ENCODE data around the gene AJAP1. TPM values are rescaled to one million over a fixed set of nuclear protein-coding genes. Genes with fewer than 3 reads are reported as not detected.

The AJAP1 gene
- total and polyA plus RNA-seq, 2 donors (not counting 1 experiment from before 2014, with no cell fraction given): not detected

DNA sequence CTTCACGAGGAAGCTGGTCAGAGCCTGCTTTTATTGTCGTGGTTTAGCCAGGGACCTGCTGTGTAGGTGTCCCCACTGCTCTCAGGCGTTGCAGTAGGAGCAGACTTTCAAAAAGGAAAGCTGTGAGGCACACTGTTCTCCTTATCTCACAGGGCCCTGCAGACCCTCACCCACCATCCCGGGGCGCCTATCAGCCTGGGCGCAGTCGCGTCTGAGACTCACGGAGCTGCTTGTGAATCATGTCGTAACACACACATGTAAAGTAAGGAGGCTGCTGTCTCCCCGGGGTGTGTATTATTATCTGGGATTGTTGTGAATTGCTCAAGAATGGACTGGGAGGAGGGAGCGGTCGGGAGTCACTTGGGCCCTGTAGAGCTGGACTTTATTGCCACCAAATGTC lies 17.4 kb downstream of the AJAP1 start:
- intact Hi-C loops (cut with micrococcal nuclease): no loop called here
- no peak for TF ChIP-seq EZH2 (IDR thresholded peaks at IDR 0.05; ENCODE audit: borderline replicate concordance, insufficient read depth, low read depth, low read length, poor library complexity, severe bottlenecking)
- TF ChIP-seq, protein P1, sequence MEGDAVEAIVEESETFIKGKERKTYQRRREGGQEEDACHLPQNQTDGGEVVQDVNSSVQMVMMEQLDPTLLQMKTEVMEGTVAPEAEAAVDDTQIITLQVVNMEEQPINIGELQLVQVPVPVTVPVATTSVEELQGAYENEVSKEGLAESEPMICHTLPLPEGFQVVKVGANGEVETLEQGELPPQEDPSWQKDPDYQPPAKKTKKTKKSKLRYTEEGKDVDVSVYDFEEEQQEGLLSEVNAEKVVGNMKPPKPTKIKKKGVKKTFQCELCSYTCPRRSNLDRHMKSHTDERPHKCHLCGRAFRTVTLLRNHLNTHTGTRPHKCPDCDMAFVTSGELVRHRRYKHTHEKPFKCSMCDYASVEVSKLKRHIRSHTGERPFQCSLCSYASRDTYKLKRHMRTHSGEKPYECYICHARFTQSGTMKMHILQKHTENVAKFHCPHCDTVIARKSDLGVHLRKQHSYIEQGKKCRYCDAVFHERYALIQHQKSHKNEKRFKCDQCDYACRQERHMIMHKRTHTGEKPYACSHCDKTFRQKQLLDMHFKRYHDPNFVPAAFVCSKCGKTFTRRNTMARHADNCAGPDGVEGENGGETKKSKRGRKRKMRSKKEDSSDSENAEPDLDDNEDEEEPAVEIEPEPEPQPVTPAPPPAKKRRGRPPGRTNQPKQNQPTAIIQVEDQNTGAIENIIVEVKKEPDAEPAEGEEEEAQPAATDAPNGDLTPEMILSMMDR (IDR thresholded peaks at IDR 0.05): no peak
- Histone ChIP-seq H3K27me3 (replicated peaks in 1 of 4; ENCODE audit: control extremely low read depth in 1 of 4, control insufficient read depth in 3 of 4, insufficient read depth in 4 of 4, low read length in 3 of 4) (no peaks in the 10 kb centered on the region), H3K36me3 (replicated peaks in 1 of 2; ENCODE audit: control extremely low read depth in 1 of 2, control insufficient read depth in 1 of 2, extremely low read depth in 1 of 2, insufficient read depth in 2 of 2, low read length in 1 of 2) (no peaks in the 10 kb centered on the region), H3K4me2 (replicated peaks; ENCODE audit: low read depth, low read length, poor library complexity, severe bottlenecking) (no peak overlapping the region), H3K4me3 (ENCODE audit: control extremely low read depth in 1 of 5, extremely low read depth in 1 of 5, insufficient read depth in 1 of 5, low read depth in 2 of 5, low read length in 4 of 5) (no peak overlapping the region), H4K20me1 (ENCODE audit: control insufficient read depth, insufficient read depth, low read length, poor library complexity, severe bottlenecking) (no peaks in the 10 kb centered on the region), H2AFZ (ENCODE audit: insufficient read depth, low read depth, low read length, poor library complexity, severe bottlenecking) (no peak overlapping the region), H3K9me3 (ENCODE audit: control extremely low read depth in 1 of 3, control insufficient read depth in 2 of 3, insufficient read depth in 1 of 3, low read length in 2 of 3) (peaks cover 0 to 10% (median 0%) of the 10 kb centered on the region in 3 donors), H3K4me1 (ENCODE audit: control insufficient read depth in 2 of 2, insufficient read depth in 2 of 2, low read length in 2 of 2) (no peaks in the 10 kb centered on the region), H3K79me2 (ENCODE audit: control insufficient read depth, insufficient read depth, low read length) (no peaks in the 10 kb centered on the region), H3K27ac (ENCODE audit: low read length in 2 of 2) (no peak overlapping the region), H3K9ac (ENCODE audit: low read length) (no peak overlapping the region)
- CTCF ChIA-PET: no interaction called here
- peaks cover 11% of the 10 kb centered on the region for H3K27me3 Mint-ChIP-seq
- ATAC-seq (ENCODE audit: low read depth) (no peak), DNase-seq (no peak)
- H3K9me3 Mint-ChIP-seq (ENCODE audit: insufficient read depth): no peaks in the 10 kb centered on the region
- H3K27ac Mint-ChIP-seq: no peak overlapping the region
- H3K4me3 Mint-ChIP-seq: no peak overlapping the region
- WGBS (ENCODE audit: insufficient coverage): 80% methylated on average over 4 of the region's 13 CpGs
- POLR2A ChIA-PET: no interaction called here
- H3K4me1 Mint-ChIP-seq: no peaks in the 10 kb centered on the region

DNA sequence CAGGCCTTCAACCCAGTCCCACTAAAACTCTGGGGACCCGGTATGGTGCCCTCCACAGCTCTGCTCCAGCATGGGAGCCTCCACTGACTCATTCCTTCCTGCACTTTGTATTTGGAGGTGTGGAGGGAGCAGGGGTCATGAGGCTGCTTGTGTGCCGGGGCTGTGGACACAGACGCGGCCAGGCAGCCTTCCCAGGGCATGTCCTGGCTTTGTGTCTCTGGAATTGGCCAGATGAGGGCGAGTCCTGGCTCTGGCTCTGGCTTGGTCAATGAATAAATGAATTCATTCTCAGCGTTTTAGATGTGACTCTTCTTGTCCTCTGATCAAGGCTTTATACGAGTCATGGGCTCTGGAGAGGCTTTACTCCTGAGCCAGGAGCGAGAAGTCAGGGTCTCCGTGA lies 19.1 kb downstream of the AJAP1 start:
- Mint-ChIP-seq H3K27me3 (peaks cover 11% of the 10 kb centered on the region), H3K4me1 (no peaks in the 10 kb centered on the region), H3K4me3 (no peak overlapping the region), H3K9me3 (ENCODE audit: insufficient read depth) (peaks cover 11% of the 10 kb centered on the region), H3K27ac (no peak overlapping the region)
- Histone ChIP-seq H2AFZ (ENCODE audit: insufficient read depth, low read depth, low read length, poor library complexity, severe bottlenecking) (no peak overlapping the region), H3K36me3 (replicated peaks in 1 of 2; ENCODE audit: control extremely low read depth in 1 of 2, control insufficient read depth in 1 of 2, extremely low read depth in 1 of 2, insufficient read depth in 2 of 2, low read length in 1 of 2) (no peaks in the 10 kb centered on the region), H3K27ac (ENCODE audit: low read length in 2 of 2) (no peak overlapping the region), H3K9ac (ENCODE audit: low read length) (no peak overlapping the region), H3K4me1 (ENCODE audit: control insufficient read depth in 2 of 2, insufficient read depth in 2 of 2, low read length in 2 of 2) (no peaks in the 10 kb centered on the region), H3K4me2 (replicated peaks; ENCODE audit: low read depth, low read length, poor library complexity, severe bottlenecking) (no peak overlapping the region), H3K4me3 (ENCODE audit: control extremely low read depth in 1 of 5, extremely low read depth in 1 of 5, insufficient read depth in 1 of 5, low read depth in 2 of 5, low read length in 4 of 5) (no peak overlapping the region), H4K20me1 (ENCODE audit: control insufficient read depth, insufficient read depth, low read length, poor library complexity, severe bottlenecking) (no peaks in the 10 kb centered on the region), H3K79me2 (ENCODE audit: control insufficient read depth, insufficient read depth, low read length) (no peaks in the 10 kb centered on the region), H3K27me3 (replicated peaks in 1 of 4; ENCODE audit: control extremely low read depth in 1 of 4, control insufficient read depth in 3 of 4, insufficient read depth in 4 of 4, low read length in 3 of 4) (no peaks in the 10 kb centered on the region), H3K9me3 (ENCODE audit: control extremely low read depth in 1 of 3, control insufficient read depth in 2 of 3, insufficient read depth in 1 of 3, low read length in 2 of 3) (peaks cover 0 to 17% (median 2%) of the 10 kb centered on the region in 3 donors)
- DNase-seq: no peak
- WGBS (ENCODE audit: insufficient coverage): 76% methylated on average over 5 of the region's 9 CpGs
- no peak for TF ChIP-seq EZH2 (IDR thresholded peaks at IDR 0.05; ENCODE audit: borderline replicate concordance, insufficient read depth, low read depth, low read length, poor library complexity, severe bottlenecking)
- TF ChIP-seq, protein P1 (IDR thresholded peaks at IDR 0.05): no peak
- CTCF ChIA-PET: no interaction called here
- ATAC-seq (ENCODE audit: low read depth): no peak
- POLR2A ChIA-PET: no interaction called here
- intact Hi-C loops (cut with micrococcal nuclease): no loop called here

Data from B cell (primary cell).